HT1080 (cell line): Measurements from ENCODE around the gene PPP3R1. TPM values are rescaled to one million over a fixed set of nuclear protein-coding genes. Genes with fewer than 3 reads are reported as not detected.
A peak's percentile ranks its signal among the peaks of the same experiment; 100 is the strongest.

ENCODE experiments used
- DNase-seq: peaks from one replicate; pipeline ENCODE4 v3.0.0-alpha.2; 2015; ENCODE audit warnings: low read depth
- total RNA-seq: library from RNA; depleted of rRNA; stranded (reverse); fragments of >200 nt; shearing (Covaris generic); gene quantifications from 2 replicates; pipeline ENCODE4 v1.2.3, GENCODE V29; 2014

Gene PPP3R1
- total RNA-seq, 1 experiment from 2014 or later = 22.4 TPM

- DNase-seq = no peak
Measured at GRCh38 chr2:68258851-68259250, 6.5 kb upstream of the PPP3R1 start.

GRCh38 chr2:68256093-68256450 is 3.7 kb upstream of the PPP3R1 start:
- peak; percentile 51 for DNase-seq

- DNase-seq = peak; percentile 48
Measured at GRCh38 chr2:68253219-68254068, 1.1 kb upstream of the PPP3R1 start.

- DNase-seq = no peak
Measured at GRCh38 chr2:68251855-68252399, 405 bp downstream of the PPP3R1 start.

GRCh38 chr2:68251187-68251854 is 1.0 kb downstream of the PPP3R1 start:
- peak; percentile 73 for DNase-seq

GRCh38 chr2:68250652-68251186 is 1.6 kb downstream of the PPP3R1 start:
- DNase-seq = no peak

- no peak for DNase-seq
Measured at GRCh38 chr2:68250196-68250595, 2.1 kb downstream of the PPP3R1 start.

- DNase-seq = no peak
Measured at GRCh38 chr2:68248806-68249205, 3.5 kb downstream of the PPP3R1 start.

GRCh38 chr2:68248361-68248760 is 4.0 kb downstream of the PPP3R1 start:
- no peak for DNase-seq

- DNase-seq = no peak
Measured at GRCh38 chr2:68246396-68246795, 5.9 kb downstream of the PPP3R1 start.

- DNase-seq = no peak
Measured at GRCh38 chr2:68245672-68246071, 6.7 kb downstream of the PPP3R1 start.

GRCh38 chr2:68245066-68245465 is 7.3 kb downstream of the PPP3R1 start:
- no peak for DNase-seq

GRCh38 chr2:68244456-68244855 is 7.9 kb downstream of the PPP3R1 start:
- no peak for DNase-seq

GRCh38 chr2:68241732-68242131 is 10.6 kb downstream of the PPP3R1 start:
- no peak for DNase-seq

- no peak for DNase-seq
Measured at GRCh38 chr2:68240446-68240845, 11.9 kb downstream of the PPP3R1 start.

GRCh38 chr2:68238955-68239822 is 13.1 kb downstream of the PPP3R1 start:
- DNase-seq = peak; percentile 29

GRCh38 chr2:68237976-68238580 is 14.3 kb downstream of the PPP3R1 start:
- DNase-seq = no peak

GRCh38 chr2:68237404-68237803 is 14.9 kb downstream of the PPP3R1 start:
- no peak for DNase-seq

- no peak for DNase-seq
Measured at GRCh38 chr2:68236876-68237275, 15.5 kb downstream of the PPP3R1 start.

GRCh38 chr2:68236103-68236734 is 16.1 kb downstream of the PPP3R1 start:
- no peak for DNase-seq
